GM10266 (cell line): Measurements from ENCODE around the gene NCKAP1.
"Not testable (repeated sequence)": the region's sequence is repeated elsewhere in the genome, so short reads cannot be mapped to it uniquely, and the experiment has no call there.

Experiments used
- DNase-seq: peaks from one replicate; pipeline ENCODE4 v3.0.0; 2012; ENCODE audit errors: extremely low spot score
- CTCF ChIP-seq: IDR thresholded peaks from 2 replicates; pipeline ENCODE4 v1.5.1; 2012; ENCODE audit warnings: mild to moderate bottlenecking, low read depth; ENCODE audit not compliant: control insufficient read depth, insufficient read depth; ENCODE audit errors: missing control alignments

Gene NCKAP1

GRCh38 chr2:183057333-183057985 is 19.2 kb upstream of the NCKAP1 start:
- DNase-seq, result no peak
- TF ChIP-seq CTCF, result no peak

GRCh38 chr2:183049420-183049819 is 11.2 kb upstream of the NCKAP1 start:
- TF ChIP-seq CTCF, result no peak
- DNase-seq, result no peak

GRCh38 chr2:183047486-183048125 is 9.3 kb upstream of the NCKAP1 start:
- DNase-seq, result not testable (repeated sequence)

GRCh38 chr2:183043580-183043979 is 5.3 kb upstream of the NCKAP1 start:
- not testable (repeated sequence) for DNase-seq

- TF ChIP-seq CTCF, result no peak
- DNase-seq, result no peak
Measured at GRCh38 chr2:183040604-183041003, 2.3 kb upstream of the NCKAP1 start.

GRCh38 chr2:183037553-183038340 is 510 bp downstream of the NCKAP1 start:
- peak; percentile 54 for DNase-seq
- no peak for TF ChIP-seq CTCF

GRCh38 chr2:183037074-183037552 is 1.1 kb downstream of the NCKAP1 start:
- no peak for DNase-seq
- TF ChIP-seq CTCF, result no peak
